ENCODE results near the gene WDR88. TPM values are rescaled to one million over a fixed set of nuclear protein-coding genes. Genes with fewer than 3 reads are reported as not detected.

The WDR88 gene
- total RNA-seq, 1 donor from 2014 or later: not detected

DNA sequence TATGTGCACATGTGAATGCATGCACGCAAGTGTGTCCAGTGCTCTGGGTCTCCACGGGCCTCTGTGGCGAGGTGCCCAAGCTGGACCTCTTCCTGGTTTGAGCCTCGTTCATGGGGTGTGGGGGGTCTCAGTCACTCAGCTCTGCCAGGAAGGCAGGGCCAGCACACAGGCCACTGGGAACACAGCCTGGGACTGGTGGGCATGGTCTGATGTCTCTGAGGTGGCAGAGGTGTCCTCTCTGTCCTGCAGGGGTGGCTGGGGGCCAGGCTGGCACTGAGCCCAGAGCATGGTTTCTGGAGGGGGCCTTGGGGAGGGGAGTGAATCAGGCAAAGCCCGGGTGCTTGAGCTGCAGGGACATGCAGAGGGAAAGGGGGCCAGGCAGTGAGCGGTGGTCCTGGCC, 71.6 kb downstream of the WDR88 start:
- H3K4me3 Mint-ChIP-seq (ENCODE audit: unreplicated experiment): no peak overlapping the region
- peaks cover 2% of the 10 kb centered on the region for H3K4me1 Mint-ChIP-seq (ENCODE audit: low read depth, unreplicated experiment)
- Histone ChIP-seq H3K9me3 (ENCODE audit: insufficient read depth, low read depth, low read length) (no peaks in the 10 kb centered on the region), H2AFZ (ENCODE audit: low read depth, low read length) (no peak overlapping the region), H3K36me3 (ENCODE audit: insufficient read depth, low read length) (no peaks in the 10 kb centered on the region), H3K9ac (ENCODE audit: low read length) (no peak overlapping the region), H3K4me1 (ENCODE audit: insufficient read depth, low read length) (no peaks in the 10 kb centered on the region), H3K27me3 (ENCODE audit: insufficient read depth, low read length) (no peaks in the 10 kb centered on the region), H3K4me2 (ENCODE audit: low read length) (no peak overlapping the region), H4K20me1 (ENCODE audit: insufficient read depth, low read length) (peaks cover 19% of the 10 kb centered on the region), H3K79me2 (ENCODE audit: insufficient read depth, low read length) (no peaks in the 10 kb centered on the region), H3K27ac (ENCODE audit: low read depth, low read length) (no peak overlapping the region), H3K4me3 (ENCODE audit: insufficient read depth, low read depth, low read length) (no peak overlapping the region)
- TF ChIP-seq, protein P1, sequence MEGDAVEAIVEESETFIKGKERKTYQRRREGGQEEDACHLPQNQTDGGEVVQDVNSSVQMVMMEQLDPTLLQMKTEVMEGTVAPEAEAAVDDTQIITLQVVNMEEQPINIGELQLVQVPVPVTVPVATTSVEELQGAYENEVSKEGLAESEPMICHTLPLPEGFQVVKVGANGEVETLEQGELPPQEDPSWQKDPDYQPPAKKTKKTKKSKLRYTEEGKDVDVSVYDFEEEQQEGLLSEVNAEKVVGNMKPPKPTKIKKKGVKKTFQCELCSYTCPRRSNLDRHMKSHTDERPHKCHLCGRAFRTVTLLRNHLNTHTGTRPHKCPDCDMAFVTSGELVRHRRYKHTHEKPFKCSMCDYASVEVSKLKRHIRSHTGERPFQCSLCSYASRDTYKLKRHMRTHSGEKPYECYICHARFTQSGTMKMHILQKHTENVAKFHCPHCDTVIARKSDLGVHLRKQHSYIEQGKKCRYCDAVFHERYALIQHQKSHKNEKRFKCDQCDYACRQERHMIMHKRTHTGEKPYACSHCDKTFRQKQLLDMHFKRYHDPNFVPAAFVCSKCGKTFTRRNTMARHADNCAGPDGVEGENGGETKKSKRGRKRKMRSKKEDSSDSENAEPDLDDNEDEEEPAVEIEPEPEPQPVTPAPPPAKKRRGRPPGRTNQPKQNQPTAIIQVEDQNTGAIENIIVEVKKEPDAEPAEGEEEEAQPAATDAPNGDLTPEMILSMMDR (IDR thresholded peaks at IDR 0.05; ENCODE audit: insufficient read depth, low read depth, low read length): no peak
- no peak for TF ChIP-seq EZH2 (IDR thresholded peaks at IDR 0.05; ENCODE audit: insufficient read depth, low read length)
- no peaks in the 10 kb centered on the region for H3K9me3 Mint-ChIP-seq (ENCODE audit: unreplicated experiment)
- peaks cover 13% of the 10 kb centered on the region for H3K27me3 Mint-ChIP-seq (ENCODE audit: low read depth, unreplicated experiment)
- FAIRE-seq (no peak), DNase-seq (ENCODE audit: low read depth) (no peak)
- no peak overlapping the region for H3K27ac Mint-ChIP-seq (ENCODE audit: unreplicated experiment)
- no peaks in the 10 kb centered on the region for H3K36me3 Mint-ChIP-seq (ENCODE audit: low read depth, unreplicated experiment)

DNA sequence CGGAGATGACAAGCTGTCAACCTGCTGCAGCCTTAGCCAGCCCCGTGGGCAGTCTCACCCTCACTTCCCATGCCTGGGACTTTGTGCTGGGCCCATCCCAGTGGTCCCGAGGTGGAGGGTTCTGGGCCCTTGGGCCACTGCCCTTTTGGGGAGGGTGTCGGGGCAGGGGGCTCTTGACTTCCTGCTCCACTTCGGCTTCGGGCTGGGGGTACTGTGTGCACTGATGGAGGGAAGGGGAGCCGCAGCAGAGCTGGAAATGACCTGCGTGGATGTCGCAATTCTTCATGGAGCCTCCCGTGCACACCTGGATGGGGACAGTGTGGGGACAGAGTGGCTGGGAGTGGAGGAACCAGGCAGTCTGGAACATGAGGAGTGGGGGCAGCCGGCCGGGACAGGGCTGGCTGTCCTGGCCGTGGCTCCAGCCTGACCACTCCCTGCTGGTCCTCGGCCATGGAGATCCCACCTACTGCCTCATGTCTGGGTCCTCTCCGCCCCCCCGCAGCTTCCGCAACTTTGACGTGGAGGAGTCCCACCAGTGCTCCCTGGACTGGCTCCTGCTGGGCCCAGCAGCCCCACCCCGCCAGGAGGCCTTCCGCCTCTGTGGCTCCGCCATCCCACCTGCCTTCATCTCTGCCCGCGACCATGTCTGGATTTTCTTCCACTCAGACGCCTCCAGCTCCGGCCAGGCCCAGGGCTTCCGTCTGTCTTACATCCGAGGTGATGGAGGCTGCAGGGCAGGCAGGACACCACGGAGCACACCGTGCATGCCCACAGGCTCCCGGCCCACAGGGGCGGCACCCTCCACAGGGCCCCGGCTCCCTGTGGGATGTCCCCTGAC, 72.4 kb downstream of the WDR88 start:
- Mint-ChIP-seq H3K27ac (ENCODE audit: unreplicated experiment) (no peak overlapping the region), H3K9me3 (ENCODE audit: unreplicated experiment) (no peaks in the 10 kb centered on the region), H3K36me3 (ENCODE audit: low read depth, unreplicated experiment) (no peaks in the 10 kb centered on the region), H3K4me1 (ENCODE audit: low read depth, unreplicated experiment) (peaks cover 2% of the 10 kb centered on the region), H3K27me3 (ENCODE audit: low read depth, unreplicated experiment) (peaks cover 8% of the 10 kb centered on the region), H3K4me3 (ENCODE audit: unreplicated experiment) (no peak overlapping the region)
- H3K9ac ChIP-seq (ENCODE audit: low read length): no peak overlapping the region
- no peaks in the 10 kb centered on the region for H3K9me3 ChIP-seq (ENCODE audit: insufficient read depth, low read depth, low read length)
- H3K4me2 ChIP-seq (ENCODE audit: low read length): no peak overlapping the region
- no peaks in the 10 kb centered on the region for H3K4me1 ChIP-seq (ENCODE audit: insufficient read depth, low read length)
- H3K27me3 ChIP-seq (ENCODE audit: insufficient read depth, low read length): no peaks in the 10 kb centered on the region
- H3K27ac ChIP-seq (ENCODE audit: low read depth, low read length): no peak overlapping the region
- H3K36me3 ChIP-seq (ENCODE audit: insufficient read depth, low read length): no peaks in the 10 kb centered on the region
- H4K20me1 ChIP-seq (ENCODE audit: insufficient read depth, low read length): peaks cover 19% of the 10 kb centered on the region
- H3K4me3 ChIP-seq (ENCODE audit: insufficient read depth, low read depth, low read length): no peak overlapping the region
- FAIRE-seq: no peak
- H3K79me2 ChIP-seq (ENCODE audit: insufficient read depth, low read length): no peaks in the 10 kb centered on the region
- DNase-seq (ENCODE audit: low read depth): no peak
- no peak overlapping the region for H2AFZ ChIP-seq (ENCODE audit: low read depth, low read length)
- TF ChIP-seq, protein P1 (IDR thresholded peaks at IDR 0.05; ENCODE audit: insufficient read depth, low read depth, low read length): no peak
- TF ChIP-seq EZH2 (IDR thresholded peaks at IDR 0.05; ENCODE audit: insufficient read depth, low read length): no peak

DNA sequence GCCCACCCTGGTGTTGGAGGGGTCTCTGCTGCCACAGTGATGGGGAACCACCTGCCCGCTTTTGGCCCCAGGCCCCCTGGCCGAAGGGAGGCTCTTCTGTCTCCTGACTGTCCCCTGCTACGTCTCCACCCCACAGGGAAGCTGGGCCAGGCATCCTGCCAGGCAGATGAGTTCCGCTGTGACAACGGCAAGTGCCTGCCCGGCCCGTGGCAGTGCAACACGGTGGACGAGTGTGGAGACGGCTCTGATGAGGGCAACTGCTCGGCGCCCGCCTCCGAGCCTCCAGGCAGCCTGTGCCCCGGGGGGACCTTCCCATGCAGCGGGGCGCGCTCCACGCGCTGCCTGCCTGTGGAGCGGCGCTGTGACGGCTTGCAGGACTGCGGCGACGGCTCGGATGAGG, 73.2 kb downstream of the WDR88 start:
- H3K4me2 ChIP-seq (ENCODE audit: low read length): no peak overlapping the region
- H3K9ac ChIP-seq (ENCODE audit: low read length): no peak overlapping the region
- FAIRE-seq: no peak
- Mint-ChIP-seq H3K4me1 (ENCODE audit: low read depth, unreplicated experiment) (peaks cover 2% of the 10 kb centered on the region), H3K4me3 (ENCODE audit: unreplicated experiment) (no peak overlapping the region), H3K27ac (ENCODE audit: unreplicated experiment) (no peak overlapping the region), H3K27me3 (ENCODE audit: low read depth, unreplicated experiment) (peaks cover 4% of the 10 kb centered on the region), H3K36me3 (ENCODE audit: low read depth, unreplicated experiment) (no peaks in the 10 kb centered on the region), H3K9me3 (ENCODE audit: unreplicated experiment) (no peaks in the 10 kb centered on the region)
- H3K4me3 ChIP-seq (ENCODE audit: insufficient read depth, low read depth, low read length): no peak overlapping the region
- no peaks in the 10 kb centered on the region for H3K9me3 ChIP-seq (ENCODE audit: insufficient read depth, low read depth, low read length)
- peaks cover 12% of the 10 kb centered on the region for H4K20me1 ChIP-seq (ENCODE audit: insufficient read depth, low read length)
- H3K4me1 ChIP-seq (ENCODE audit: insufficient read depth, low read length): no peaks in the 10 kb centered on the region
- H3K79me2 ChIP-seq (ENCODE audit: insufficient read depth, low read length): no peaks in the 10 kb centered on the region
- no peak for DNase-seq (ENCODE audit: low read depth)
- H2AFZ ChIP-seq (ENCODE audit: low read depth, low read length): no peak overlapping the region
- H3K36me3 ChIP-seq (ENCODE audit: insufficient read depth, low read length): no peaks in the 10 kb centered on the region
- H3K27me3 ChIP-seq (ENCODE audit: insufficient read depth, low read length): no peaks in the 10 kb centered on the region
- no peak overlapping the region for H3K27ac ChIP-seq (ENCODE audit: low read depth, low read length)
- TF ChIP-seq, protein P1 (IDR thresholded peaks at IDR 0.05; ENCODE audit: insufficient read depth, low read depth, low read length): no peak
- TF ChIP-seq EZH2 (IDR thresholded peaks at IDR 0.05; ENCODE audit: insufficient read depth, low read length): no peak

All from astrocyte (in vitro differentiated cells and primary cell).